HepG2 (cell line): ENCODE measurements around the gene NOL11. TPM values are rescaled to one million over a fixed set of nuclear protein-coding genes. Genes with fewer than 3 reads are reported as not detected.

ENCODE experiments used
- FOXO4 ChIP-seq: sonication (generic); formaldehyde crosslinking; conservative IDR thresholded peaks from 2 replicates; pipeline ENCODE4 v1.8.1; 2023; ENCODE audit warnings: missing genetic modification reagents
- HDAC1 ChIP-seq: sonication (generic); formaldehyde crosslinking; IDR thresholded peaks from 2 replicates; pipeline ENCODE4 v1.5.1; 2020; ENCODE audit warnings: mild to moderate bottlenecking, missing genetic modification reagents
- SUZ12 ChIP-seq: fragments of 150-350 bp; IDR thresholded peaks from 2 replicates; pipeline ENCODE4 v1.6.1; 2014; ENCODE audit warnings: low read depth, low read length
- U2AF1 ChIP-seq: fragments of 200-400 bp; formaldehyde crosslinking; optimal IDR thresholded peaks from 2 replicates; pipeline ENCODE3; 2017; ENCODE audit warnings: mild to moderate bottlenecking, low read depth, low read length
- UBTF ChIP-seq: sonication (generic); formaldehyde crosslinking; IDR thresholded peaks from 2 replicates; pipeline ENCODE4 v1.4.0; 2020; ENCODE audit warnings: mild to moderate bottlenecking, missing genetic modification reagents
- ZBTB34 ChIP-seq: sonication (generic); formaldehyde crosslinking; IDR thresholded peaks from 2 replicates; pipeline ENCODE4 v1.8.0; 2022; ENCODE audit warnings: mild to moderate bottlenecking, missing genetic modification reagents
- ZBTB4 ChIP-seq: sonication (generic); formaldehyde crosslinking; IDR thresholded peaks from 2 replicates; pipeline ENCODE4 v1.4.0; 2020; ENCODE audit warnings: missing genetic modification reagents, mild to moderate bottlenecking, borderline replicate concordance
- ZNF142 ChIP-seq: sonication (generic); formaldehyde crosslinking; IDR thresholded peaks from 2 replicates; pipeline ENCODE4 v1.4.0; 2020; ENCODE audit warnings: missing genetic modification reagents
- ZNF501 ChIP-seq: sonication (generic); formaldehyde crosslinking; IDR thresholded peaks from 2 replicates; pipeline ENCODE4 v1.5.1; 2020; ENCODE audit warnings: mild to moderate bottlenecking, moderate library complexity, missing genetic modification reagents
- ZNF674 ChIP-seq: sonication (generic); formaldehyde crosslinking; IDR thresholded peaks from 2 replicates; pipeline ENCODE4 v1.5.0; 2020; ENCODE audit warnings: low read depth, mild to moderate bottlenecking, missing genetic modification reagents
- ZNF761 ChIP-seq: sonication (generic); formaldehyde crosslinking; conservative IDR thresholded peaks from 2 replicates; pipeline ENCODE4 v1.4.0; 2020; ENCODE audit warnings: mild to moderate bottlenecking, missing genetic modification reagents
- ZNF782 ChIP-seq: sonication (generic); formaldehyde crosslinking; IDR thresholded peaks from 2 replicates; pipeline ENCODE4 v1.4.0; 2020; ENCODE audit warnings: missing genetic modification reagents, mild to moderate bottlenecking, borderline replicate concordance
- polyA plus RNA-seq, 8 experiments: library from polyadenylated mRNA; depleted of rRNA in 3 of 8; stranded (reverse) in 7 of 8; unstranded in 1 of 8; fragments of >200 nt; fragmentation: Illumina TruSeq in 4 of 8; extraction: Trizol in 4 of 8; gene quantifications; 2 replicates each; pipeline versions ENCODE4 v1.2.1 to v1.2.3, GENCODE V29; 2011 to 2016; ENCODE audit warnings: low read depth in 4 of 8, missing spikeins in 1 of 8, mixed read lengths in 1 of 8; ENCODE audit not compliant: insufficient read depth in 1 of 8
- total RNA-seq, 5 experiments: library from RNA; depleted of rRNA; stranded (reverse); fragments of >200 nt; fragmentation: Illumina TruSeq; extraction: Trizol; gene quantifications; 2 replicates each; pipeline ENCODE4 v1.2.3, GENCODE V29; 2016; ENCODE audit warnings: low read depth in 1 of 5

Gene NOL11
- total and polyA plus RNA-seq, 2 of the 13 experiments (the other 11 are each of a cell fraction or from before 2014, with no cell fraction given) = 45.8 to 124 TPM

- TF ChIP-seq ZBTB4 (CRISPR knock-in tag) (no peak), ZNF142 (CRISPR knock-in tag) (peak; percentile 16; the same call in 1 of the 2 replicates), UBTF (CRISPR knock-in tag) (0 out of 2 replicates have a peak, but pooled peaks have one; percentile 8), U2AF1 (peak; percentile 2), HDAC1 (CRISPR knock-in tag) (no peak), ZNF501 (CRISPR knock-in tag) (no peak), ZNF782 (CRISPR knock-in tag) (0 out of 2 replicates have a peak, but pooled peaks have one; percentile 14), FOXO4 (0 out of 2 replicates have a peak, but pooled peaks have one; percentile 88), ZNF674 (CRISPR knock-in tag) (0 out of 2 replicates have a peak, but pooled peaks have one; percentile 13), SUZ12 (no peak), ZBTB34 (0 out of 2 replicates have a peak, but pooled peaks have one; percentile 34), ZNF761 (CRISPR knock-in tag) (0 out of 2 replicates have a peak, but pooled peaks have one; percentile 4)
These were observed 697 bp downstream of the NOL11 start (continued) for GRCh38 chr17:67718325-67718941.
